Neutrophil (primary cell): ENCODE measurements around the gene TNFRSF13B.
"Not testable (repeated sequence)": the region's sequence is repeated elsewhere in the genome, so short reads cannot be mapped to it uniquely, and the experiment has no call there.

Source experiments
- H3K27ac ChIP-seq: fragments of 200-600 bp; sonication (generic); 2 replicates; pipeline ENCODE4 v1.5.1; 2016; ENCODE audit warnings: mild to moderate bottlenecking, moderate library complexity
- H3K27me3 ChIP-seq: fragments of 200-600 bp; sonication (generic); 2 replicates; pipeline ENCODE4 v1.6.0; 2016; ENCODE audit warnings: mild to moderate bottlenecking
- H3K36me3 ChIP-seq: fragments of 200-600 bp; sonication (generic); 2 replicates; pipeline ENCODE4 v1.5.1; 2017
- H3K4me1 ChIP-seq, 2 experiments: fragments of 200-600 bp in 1 of 2; sonication (generic) in 1 of 2; 1 replicate in 1 of 2; 2 replicates in 1 of 2; pipeline versions ENCODE4 v1.5.1 to v1.6.1; 2013 to 2016; ENCODE audit warnings: low read depth in 1 of 2, low read length in 1 of 2, mild to moderate bottlenecking in 1 of 2, moderate library complexity in 1 of 2; ENCODE audit not compliant: control insufficient read depth in 1 of 2, insufficient read depth in 1 of 2
- H3K4me3 ChIP-seq, 2 experiments: fragments of 200-600 bp in 1 of 2; sonication (generic) in 1 of 2; 1 replicate in 1 of 2; 2 replicates in 1 of 2; pipeline ENCODE4 v1.5.1; 2013 to 2016; ENCODE audit warnings: low read depth in 1 of 2, low read length in 1 of 2, mild to moderate bottlenecking in 1 of 2, moderate library complexity in 1 of 2
- H3K9me3 ChIP-seq: fragments of 200-600 bp; sonication (generic); 2 replicates; pipeline ENCODE4 v1.5.1; 2016
- TF ChIP-seq, protein P1 (sequence below): fragments of 200-600 bp; sonication (generic); IDR thresholded peaks from 2 replicates; pipeline ENCODE4 v1.5.1; 2016; ENCODE audit warnings: antibody characterized with exemption

The TNFRSF13B gene

DNA sequence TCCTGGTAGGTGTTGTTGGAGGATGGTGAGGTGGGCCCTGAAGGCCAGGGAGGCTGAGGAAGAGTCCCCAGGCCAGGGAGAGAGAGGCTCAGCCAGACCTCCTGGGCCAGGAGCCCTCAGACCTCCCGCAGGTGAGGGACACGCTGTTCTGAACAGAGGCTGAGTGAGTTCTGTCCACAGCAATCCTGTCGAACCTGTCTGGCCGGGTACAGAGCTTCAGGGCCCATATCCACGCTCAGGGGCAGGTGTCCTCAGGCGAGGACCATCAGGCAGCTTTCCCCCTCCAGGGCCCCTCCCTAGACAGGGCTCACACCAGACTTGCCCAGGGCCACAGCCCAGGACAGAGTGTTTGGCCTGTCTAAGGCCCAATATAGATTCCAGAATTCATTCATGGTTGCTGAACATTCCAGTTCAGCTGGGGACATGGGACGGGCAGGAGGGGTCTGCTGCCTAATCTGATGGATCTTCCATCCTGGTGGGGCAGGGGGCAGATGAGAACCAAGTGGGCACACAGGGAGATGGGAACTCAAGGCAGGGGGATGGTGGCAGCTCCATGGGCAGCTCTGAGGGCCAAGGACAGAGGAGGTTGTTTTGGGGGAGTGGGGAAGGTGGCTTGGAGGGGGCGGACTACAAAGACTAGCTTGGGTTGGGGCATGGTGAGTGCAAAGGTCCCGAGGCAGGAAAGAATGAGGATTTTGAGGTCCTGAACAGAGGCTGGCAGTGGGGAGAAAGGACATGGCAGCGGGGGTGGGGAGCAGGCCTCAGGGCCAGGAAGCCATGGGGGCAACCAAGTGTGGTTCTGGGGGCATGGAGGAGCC lies 46.9 kb upstream of the TNFRSF13B start:
- Histone ChIP-seq H3K4me1 (peaks cover 2 to 9% of the 10 kb centered on the region in 2 experiments), H3K4me3 (no peak overlapping the region), H3K27ac (no peak overlapping the region), H3K27me3 (peaks cover 26% of the 10 kb centered on the region), H3K9me3 (no peaks in the 10 kb centered on the region), H3K36me3 (no peaks in the 10 kb centered on the region)
- TF ChIP-seq, protein P1, sequence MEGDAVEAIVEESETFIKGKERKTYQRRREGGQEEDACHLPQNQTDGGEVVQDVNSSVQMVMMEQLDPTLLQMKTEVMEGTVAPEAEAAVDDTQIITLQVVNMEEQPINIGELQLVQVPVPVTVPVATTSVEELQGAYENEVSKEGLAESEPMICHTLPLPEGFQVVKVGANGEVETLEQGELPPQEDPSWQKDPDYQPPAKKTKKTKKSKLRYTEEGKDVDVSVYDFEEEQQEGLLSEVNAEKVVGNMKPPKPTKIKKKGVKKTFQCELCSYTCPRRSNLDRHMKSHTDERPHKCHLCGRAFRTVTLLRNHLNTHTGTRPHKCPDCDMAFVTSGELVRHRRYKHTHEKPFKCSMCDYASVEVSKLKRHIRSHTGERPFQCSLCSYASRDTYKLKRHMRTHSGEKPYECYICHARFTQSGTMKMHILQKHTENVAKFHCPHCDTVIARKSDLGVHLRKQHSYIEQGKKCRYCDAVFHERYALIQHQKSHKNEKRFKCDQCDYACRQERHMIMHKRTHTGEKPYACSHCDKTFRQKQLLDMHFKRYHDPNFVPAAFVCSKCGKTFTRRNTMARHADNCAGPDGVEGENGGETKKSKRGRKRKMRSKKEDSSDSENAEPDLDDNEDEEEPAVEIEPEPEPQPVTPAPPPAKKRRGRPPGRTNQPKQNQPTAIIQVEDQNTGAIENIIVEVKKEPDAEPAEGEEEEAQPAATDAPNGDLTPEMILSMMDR: no peak

DNA sequence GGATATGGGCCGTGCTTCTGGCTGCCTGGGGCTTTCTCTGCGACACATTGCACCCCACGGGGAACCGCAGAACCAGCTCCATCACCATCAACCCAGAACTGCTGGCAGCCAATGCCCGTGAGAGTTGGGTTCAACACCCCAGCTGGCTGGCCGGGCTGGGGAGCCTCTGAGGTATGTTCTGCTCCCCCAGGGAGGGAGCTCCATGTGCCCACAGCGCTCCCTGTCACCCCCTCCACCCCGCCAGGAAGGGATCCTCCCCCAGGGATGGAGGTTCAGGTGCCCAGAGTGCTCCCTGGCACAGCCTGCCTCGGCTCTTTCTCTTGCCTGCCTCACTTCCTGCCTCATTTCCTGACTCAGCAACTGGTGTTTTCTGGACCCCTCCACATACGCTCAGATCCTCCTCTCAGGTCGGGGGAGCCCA lies 46.1 kb upstream of the TNFRSF13B start:
- Histone ChIP-seq H3K27me3 (peaks cover 27% of the 10 kb centered on the region), H3K36me3 (no peaks in the 10 kb centered on the region), H3K4me1 (peaks cover 2 to 9% of the 10 kb centered on the region in 2 experiments), H3K9me3 (no peaks in the 10 kb centered on the region), H3K4me3 (no peak overlapping the region), H3K27ac (no peak overlapping the region)
- TF ChIP-seq, protein P1: no peak

DNA sequence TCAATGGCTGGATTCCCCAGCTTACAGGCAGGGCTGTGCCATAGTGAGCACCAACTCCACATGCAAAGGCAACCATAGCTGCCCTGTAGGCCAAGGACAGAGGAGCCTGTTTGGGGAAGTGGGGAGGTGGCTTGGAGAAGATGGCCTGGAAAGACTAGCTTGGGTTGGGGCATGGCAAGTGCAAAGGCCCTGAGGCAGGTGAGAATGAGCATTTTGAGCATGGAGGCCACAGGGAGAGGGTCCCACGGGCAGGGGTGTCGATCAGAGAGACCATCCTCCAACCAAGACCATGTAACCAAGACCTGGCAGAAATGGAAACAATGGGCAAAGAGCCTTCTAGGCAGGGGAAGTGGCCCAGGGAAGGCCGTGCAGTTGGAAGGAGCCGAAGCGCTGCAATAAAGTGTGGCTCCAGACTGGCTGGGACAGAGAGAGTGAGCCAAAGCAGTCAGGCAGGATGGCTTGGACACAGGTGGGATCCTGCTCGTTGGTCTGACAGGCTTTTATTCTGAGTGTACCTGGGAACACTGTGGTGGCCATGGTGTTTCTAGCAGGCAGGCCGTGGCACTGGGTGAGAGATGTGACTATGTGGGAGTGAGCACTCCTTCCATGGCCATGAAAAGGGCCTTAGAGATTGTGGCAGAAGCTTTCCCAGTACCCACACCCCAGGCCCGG lies 45.6 kb upstream of the TNFRSF13B start:
- H3K27ac ChIP-seq: no peak overlapping the region
- peaks cover 32% of the 10 kb centered on the region for H3K27me3 ChIP-seq
- H3K36me3 ChIP-seq: no peaks in the 10 kb centered on the region
- TF ChIP-seq, protein P1: no peak
- H3K4me3 ChIP-seq: no peak overlapping the region
- no peaks in the 10 kb centered on the region for H3K9me3 ChIP-seq
- peaks cover 2 to 9% of the 10 kb centered on the region in 2 experiments for H3K4me1 ChIP-seq

DNA sequence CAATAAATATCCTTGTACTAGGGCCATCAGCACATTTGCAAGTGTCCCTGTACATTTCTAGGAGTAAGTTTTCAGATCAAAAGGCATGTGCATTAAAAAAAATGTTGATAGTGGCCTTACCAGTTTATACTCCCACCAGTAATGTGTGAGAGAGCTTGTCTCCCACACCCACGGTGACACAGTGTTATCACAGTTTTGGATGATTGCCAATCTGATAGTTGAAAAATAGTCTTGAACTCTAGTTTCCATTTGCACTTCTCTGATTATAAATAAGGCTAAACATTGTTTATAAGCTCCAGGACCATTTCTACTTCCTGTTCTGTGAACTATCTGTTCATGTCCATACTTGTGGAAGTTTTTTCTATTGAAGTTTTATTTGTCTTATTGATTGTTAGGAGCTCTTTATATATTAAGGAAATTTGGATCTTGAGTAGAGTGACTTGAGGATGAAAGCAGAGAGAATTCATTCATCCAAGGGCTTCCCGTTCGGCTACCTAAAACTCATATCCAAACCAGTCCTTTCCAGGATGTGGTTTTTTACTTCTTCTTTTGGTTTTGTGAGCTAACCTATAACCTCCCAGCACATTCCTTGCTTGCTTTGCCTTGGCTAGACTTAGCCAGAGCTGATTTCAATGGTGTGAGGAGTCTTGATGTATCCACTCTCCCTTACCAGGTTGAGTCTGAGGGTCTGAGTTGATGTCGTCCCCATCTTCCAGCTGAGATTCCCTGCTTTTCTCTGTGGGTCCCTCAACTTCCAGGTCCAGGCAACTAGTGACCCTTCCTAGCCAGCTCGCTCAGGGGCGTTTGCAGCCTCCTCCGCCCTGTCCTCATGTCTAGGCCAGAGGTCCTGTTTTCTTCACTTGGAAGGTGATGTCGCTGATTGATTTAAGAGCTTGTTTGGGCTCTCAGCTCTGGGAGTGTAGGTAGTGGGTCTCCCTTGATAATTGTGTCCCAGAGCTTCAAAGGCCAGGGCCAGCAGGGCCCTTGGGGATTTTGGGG lies 44.6 kb upstream of the TNFRSF13B start:
- H3K36me3 ChIP-seq, H3K4me3 ChIP-seq, H3K9me3 ChIP-seq, H3K27ac ChIP-seq, H3K4me1 ChIP-seq: not testable (repeated sequence)
- peaks cover 32% of the 10 kb centered on the region for H3K27me3 ChIP-seq

DNA sequence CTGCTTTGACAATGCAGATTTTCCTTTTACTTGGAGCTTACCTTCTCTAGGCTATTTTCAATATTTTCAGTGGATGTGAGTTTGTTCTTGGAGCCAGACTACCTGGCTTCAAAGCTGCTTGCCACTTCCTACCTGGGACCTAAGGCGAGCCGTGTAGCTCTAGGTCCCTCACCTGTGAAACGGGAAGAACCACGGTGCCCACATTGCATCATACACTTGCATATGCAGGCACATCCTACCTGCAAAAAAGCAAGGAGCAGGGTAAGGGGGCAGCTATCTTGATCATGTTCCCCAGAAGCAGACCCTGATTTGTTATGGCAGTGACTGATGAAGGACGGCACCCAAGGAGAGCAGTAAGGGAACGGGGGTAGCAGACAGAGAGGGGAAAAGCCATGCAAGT lies 43.3 kb upstream of the TNFRSF13B start:
- Histone ChIP-seq H3K27me3 (peaks cover 32% of the 10 kb centered on the region), H3K4me3 (no peak overlapping the region), H3K9me3 (no peaks in the 10 kb centered on the region), H3K27ac (no peak overlapping the region), H3K4me1 (peaks cover 2 to 9% of the 10 kb centered on the region in 2 experiments), H3K36me3 (no peaks in the 10 kb centered on the region)
- TF ChIP-seq, protein P1: no peak

DNA sequence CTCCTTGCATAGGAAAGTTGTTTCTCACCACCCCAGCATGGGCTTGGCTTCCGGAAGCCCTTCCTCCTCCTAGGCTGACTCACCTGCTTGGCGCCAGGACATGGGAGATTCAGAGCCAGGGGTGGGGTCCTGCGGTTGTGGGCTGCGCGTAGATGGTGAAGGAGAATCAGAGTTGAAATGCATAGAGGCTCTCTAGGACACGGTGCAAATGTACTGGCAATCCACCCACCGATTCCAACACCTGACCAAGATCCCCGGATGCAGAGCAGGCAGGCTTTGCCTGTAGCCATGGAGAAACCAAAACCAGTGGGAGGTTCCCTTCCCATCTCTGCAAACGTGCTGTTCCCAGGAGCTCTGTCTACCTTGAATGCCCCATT lies 42.8 kb upstream of the TNFRSF13B start:
- not testable (repeated sequence) for H3K27ac ChIP-seq, H3K4me1 ChIP-seq, H3K9me3 ChIP-seq, H3K4me3 ChIP-seq, H3K36me3 ChIP-seq
- H3K27me3 ChIP-seq: peaks cover 32% of the 10 kb centered on the region

DNA sequence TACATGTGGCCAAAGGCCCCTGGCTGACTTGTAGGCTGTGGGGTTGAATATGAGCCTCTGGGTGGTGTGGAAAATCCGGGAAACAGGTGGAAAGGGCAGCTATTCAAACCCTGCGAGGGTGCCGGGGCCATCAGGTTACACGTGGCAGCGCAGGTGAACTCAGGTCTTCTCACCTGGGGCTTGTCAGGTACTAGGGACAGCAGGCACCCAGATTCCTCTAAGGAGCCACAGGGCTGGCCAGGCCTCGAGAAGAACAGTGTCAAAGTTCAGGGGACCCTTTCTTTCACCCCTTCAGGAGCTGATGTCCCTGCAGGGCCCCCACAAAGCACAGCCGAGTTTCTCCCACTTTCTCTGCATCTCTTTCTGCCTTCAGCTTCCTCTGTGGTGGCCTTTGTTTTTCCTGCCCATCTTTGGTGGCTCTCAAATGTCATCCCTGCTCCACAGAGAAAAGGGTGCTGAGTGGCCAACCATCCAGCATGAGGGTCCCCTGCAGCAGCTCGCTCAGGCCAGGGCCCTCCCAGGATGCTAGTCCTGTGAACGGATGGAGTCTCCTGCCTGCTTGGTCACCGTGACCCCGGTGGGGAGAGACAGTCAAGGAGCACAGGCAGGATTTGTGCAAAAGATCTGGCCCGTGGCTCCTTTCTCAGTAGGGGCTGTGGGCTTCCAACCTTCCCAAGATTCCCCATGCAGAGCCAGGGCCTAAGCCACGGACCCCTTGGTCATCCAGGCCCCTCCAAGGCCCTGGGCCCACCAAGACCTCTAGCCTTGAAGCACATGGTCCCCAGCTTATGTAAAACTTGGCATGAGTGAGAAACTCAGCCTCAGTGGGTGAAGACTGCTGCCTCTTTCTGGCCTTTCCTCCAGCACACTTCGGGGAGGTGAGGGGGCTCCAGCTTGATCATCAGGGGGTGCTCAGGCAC lies 42.2 kb upstream of the TNFRSF13B start:
- not testable (repeated sequence) for H3K9me3 ChIP-seq, H3K36me3 ChIP-seq, H3K27ac ChIP-seq, H3K4me1 ChIP-seq, H3K4me3 ChIP-seq
- peaks cover 32% of the 10 kb centered on the region for H3K27me3 ChIP-seq
